ENCODE results near the gene KNTC1. TPM values are rescaled to one million over a fixed set of nuclear protein-coding genes. Genes with fewer than 3 reads are reported as not detected.

KNTC1 gene
- total and polyA plus RNA-seq, 2 of the 13 experiments (the other 11 are each of a cell fraction or from before 2014, with no cell fraction given), result 45.1 to 57.6 TPM

DNA sequence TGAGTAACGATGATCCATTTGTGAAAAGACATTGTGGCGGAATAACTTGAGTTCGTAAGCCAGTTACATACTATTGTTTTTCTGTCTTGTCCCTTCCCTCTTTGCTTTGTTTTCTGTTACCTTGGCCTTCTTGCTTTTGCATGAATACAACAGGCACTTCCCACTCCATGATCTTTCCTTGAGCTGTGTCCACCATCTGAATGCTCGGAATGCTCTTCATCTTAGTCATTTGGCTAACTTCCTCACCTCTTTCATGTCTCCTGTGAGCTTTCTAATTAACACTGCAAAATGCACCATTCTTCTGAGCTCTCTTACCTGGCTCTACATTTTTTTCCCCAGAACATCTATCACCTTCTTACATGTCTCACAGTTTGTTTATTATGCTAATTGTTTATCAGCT is 10.0 kb downstream of the KNTC1 start:
- Histone ChIP-seq H3K4me1 (ENCODE audit: insufficient read depth, low read length) (no peaks in the 10 kb centered on the region), H3K4me2 (ENCODE audit: low read depth, low read length) (no peak overlapping the region), H3K27ac (ENCODE audit: extremely low read length, insufficient read depth, low read length) (no peak overlapping the region), H3K27me3 (ENCODE audit: control insufficient read depth in 1 of 2, insufficient read depth in 2 of 2, low read length in 2 of 2) (no peaks in the 10 kb centered on the region), H3K79me2 (ENCODE audit: insufficient read depth, low read length) (peaks cover 2% of the 10 kb centered on the region), H3K4me3 (replicated peaks in 1 of 3; ENCODE audit: insufficient read depth in 1 of 3, low read depth in 2 of 3, low read length in 3 of 3) (no peak overlapping the region), H4K20me1 (ENCODE audit: insufficient read depth, low read length) (no peaks in the 10 kb centered on the region), H2AFZ (ENCODE audit: low read length) (no peak overlapping the region), H3K9ac (ENCODE audit: insufficient read depth, low read depth, low read length) (no peak overlapping the region), H3K9me3 (ENCODE audit: low read length) (no peaks in the 10 kb centered on the region), H3K36me3 (replicated peaks in 1 of 2; ENCODE audit: control insufficient read depth in 1 of 2, insufficient read depth in 2 of 2, low read length in 2 of 2) (peaks cover 5 to 46% of the 10 kb centered on the region in 2 experiments)
- 98% methylated on average over 4 of the region's 4 CpGs for WGBS (ENCODE audit: low lambda C conversion rate)
- BruUV-seq (replicated peaks), result no TSS peak
- ChIA-PET CTCF (ENCODE audit: low intra/inter-chr PET ratio, low total read pairs) (no interaction called here), POLR2A (no interaction called here)
- DNase-seq (ENCODE audit: low spot score), result no peak
- in situ Hi-C loops (cut with HindIII; ENCODE audit: extremely low pct_ligation_motif_present, low pct_unique_long_range_greater_than_20kb) (no loop called here), intact Hi-C loops (cut with micrococcal nuclease; ENCODE audit: unreplicated experiment) (no loop called here)
- no peak for FAIRE-seq
- ATAC-seq, result no peak
- TF ChIP-seq GPN1 (CRISPR knock-in tag; IDR thresholded peaks at IDR 0.05; ENCODE audit: borderline replicate concordance), result no peak
- TF ChIP-seq ZNF777 (CRISPR knock-in tag; IDR thresholded peaks at IDR 0.05), result no peak
- TF ChIP-seq ZNF530 (CRISPR knock-in tag; IDR thresholded peaks at IDR 0.05; ENCODE audit: low read depth), result no peak
- no peak for TF ChIP-seq ZBTB7B (CRISPR knock-in tag; IDR thresholded peaks at IDR 0.05)
- TF ChIP-seq ZNF792 (CRISPR knock-in tag; IDR thresholded peaks at IDR 0.05), result no peak
- TF ChIP-seq, protein P1, sequence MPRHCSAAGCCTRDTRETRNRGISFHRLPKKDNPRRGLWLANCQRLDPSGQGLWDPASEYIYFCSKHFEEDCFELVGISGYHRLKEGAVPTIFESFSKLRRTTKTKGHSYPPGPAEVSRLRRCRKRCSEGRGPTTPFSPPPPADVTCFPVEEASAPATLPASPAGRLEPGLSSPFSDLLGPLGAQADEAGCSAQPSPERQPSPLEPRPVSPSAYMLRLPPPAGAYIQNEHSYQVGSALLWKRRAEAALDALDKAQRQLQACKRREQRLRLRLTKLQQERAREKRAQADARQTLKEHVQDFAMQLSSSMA (CRISPR knock-in tag; IDR thresholded peaks at IDR 0.05), result no peak
- no peak for TF ChIP-seq ZBTB46 (CRISPR knock-in tag; IDR thresholded peaks at IDR 0.05; ENCODE audit: borderline replicate concordance)
- TF ChIP-seq ZBTB25 (CRISPR knock-in tag; IDR thresholded peaks at IDR 0.05), result no peak
- no peak for TF ChIP-seq KDM5B (CRISPR knock-in tag; IDR thresholded peaks at IDR 0.05; ENCODE audit: borderline replicate concordance)
- TF ChIP-seq, protein P2, sequence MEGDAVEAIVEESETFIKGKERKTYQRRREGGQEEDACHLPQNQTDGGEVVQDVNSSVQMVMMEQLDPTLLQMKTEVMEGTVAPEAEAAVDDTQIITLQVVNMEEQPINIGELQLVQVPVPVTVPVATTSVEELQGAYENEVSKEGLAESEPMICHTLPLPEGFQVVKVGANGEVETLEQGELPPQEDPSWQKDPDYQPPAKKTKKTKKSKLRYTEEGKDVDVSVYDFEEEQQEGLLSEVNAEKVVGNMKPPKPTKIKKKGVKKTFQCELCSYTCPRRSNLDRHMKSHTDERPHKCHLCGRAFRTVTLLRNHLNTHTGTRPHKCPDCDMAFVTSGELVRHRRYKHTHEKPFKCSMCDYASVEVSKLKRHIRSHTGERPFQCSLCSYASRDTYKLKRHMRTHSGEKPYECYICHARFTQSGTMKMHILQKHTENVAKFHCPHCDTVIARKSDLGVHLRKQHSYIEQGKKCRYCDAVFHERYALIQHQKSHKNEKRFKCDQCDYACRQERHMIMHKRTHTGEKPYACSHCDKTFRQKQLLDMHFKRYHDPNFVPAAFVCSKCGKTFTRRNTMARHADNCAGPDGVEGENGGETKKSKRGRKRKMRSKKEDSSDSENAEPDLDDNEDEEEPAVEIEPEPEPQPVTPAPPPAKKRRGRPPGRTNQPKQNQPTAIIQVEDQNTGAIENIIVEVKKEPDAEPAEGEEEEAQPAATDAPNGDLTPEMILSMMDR (CRISPR knock-in tag; IDR thresholded peaks at IDR 0.05), result no peak
- no peak for TF ChIP-seq NR0B2 (CRISPR knock-in tag; IDR thresholded peaks at IDR 0.05)
- no peak for TF ChIP-seq ZBTB38 (CRISPR knock-in tag; IDR thresholded peaks at IDR 0.05)
- TF ChIP-seq MZF1 (CRISPR knock-in tag; IDR thresholded peaks at IDR 0.05; ENCODE audit: borderline replicate concordance), result no peak
- no peak for TF ChIP-seq SP4 (CRISPR knock-in tag; IDR thresholded peaks at IDR 0.05)
- TF ChIP-seq PRDM4 (CRISPR knock-in tag; IDR thresholded peaks at IDR 0.05; ENCODE audit: borderline replicate concordance), result no peak
- no peak for TF ChIP-seq HOXA5 (CRISPR knock-in tag; IDR thresholded peaks at IDR 0.05)
- TF ChIP-seq ZNF569 (CRISPR knock-in tag; IDR thresholded peaks at IDR 0.05; ENCODE audit: borderline replicate concordance), result no peak
- no peak for TF ChIP-seq FOXA3 (CRISPR knock-in tag; IDR thresholded peaks at IDR 0.05)

Measured in HepG2 (cell line).